Measurements from ENCODE around the gene CUX1.

The CUX1 gene

DNA sequence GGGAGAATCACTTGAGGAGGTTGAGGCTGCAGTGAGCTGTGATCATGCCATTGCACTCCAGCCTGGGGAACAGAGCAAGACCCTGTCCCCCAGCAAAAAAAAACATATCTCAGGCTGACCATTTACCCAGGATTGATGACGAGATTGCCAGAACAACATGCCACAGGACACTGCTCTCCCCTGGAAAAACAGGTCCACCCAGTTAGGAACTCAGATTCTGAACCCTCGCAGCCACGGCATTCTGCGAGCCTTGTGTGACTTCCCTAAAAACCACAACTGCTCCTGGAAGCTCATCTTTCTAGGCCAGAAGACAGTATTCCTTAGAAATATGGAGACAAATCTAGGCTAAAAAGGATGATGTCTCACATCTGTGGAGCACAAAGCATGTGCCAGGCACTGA, 427.2 kb downstream of the CUX1 start:
- DNase-seq: no peak
- in situ Hi-C loops (cut with MboI; ENCODE audit: low pct_unique_long_range_greater_than_20kb, low sequenced_read_pairs): no loop called here

DNA sequence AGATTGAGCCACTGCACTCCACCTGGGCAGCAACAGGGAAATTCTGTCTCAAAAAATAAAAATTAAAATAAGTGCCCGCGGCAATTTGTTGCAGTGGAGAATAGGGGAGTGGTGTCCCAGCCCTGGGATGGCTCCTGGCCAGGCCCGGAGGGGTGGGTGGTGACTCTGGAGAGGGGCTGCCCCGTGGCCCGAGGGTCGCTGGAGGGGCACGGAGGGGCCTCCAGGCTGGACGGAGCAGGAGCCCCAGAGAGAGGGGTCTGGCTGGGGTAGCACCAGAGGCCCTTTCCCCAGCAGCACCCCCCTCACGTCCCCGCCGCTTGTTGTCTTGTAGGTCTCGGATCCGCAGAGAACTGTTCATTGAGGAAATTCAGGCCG, 430.6 kb downstream of the CUX1 start:
- in situ Hi-C loops (cut with MboI; ENCODE audit: low pct_unique_long_range_greater_than_20kb, low sequenced_read_pairs): no loop called here
- no peak for DNase-seq

DNA sequence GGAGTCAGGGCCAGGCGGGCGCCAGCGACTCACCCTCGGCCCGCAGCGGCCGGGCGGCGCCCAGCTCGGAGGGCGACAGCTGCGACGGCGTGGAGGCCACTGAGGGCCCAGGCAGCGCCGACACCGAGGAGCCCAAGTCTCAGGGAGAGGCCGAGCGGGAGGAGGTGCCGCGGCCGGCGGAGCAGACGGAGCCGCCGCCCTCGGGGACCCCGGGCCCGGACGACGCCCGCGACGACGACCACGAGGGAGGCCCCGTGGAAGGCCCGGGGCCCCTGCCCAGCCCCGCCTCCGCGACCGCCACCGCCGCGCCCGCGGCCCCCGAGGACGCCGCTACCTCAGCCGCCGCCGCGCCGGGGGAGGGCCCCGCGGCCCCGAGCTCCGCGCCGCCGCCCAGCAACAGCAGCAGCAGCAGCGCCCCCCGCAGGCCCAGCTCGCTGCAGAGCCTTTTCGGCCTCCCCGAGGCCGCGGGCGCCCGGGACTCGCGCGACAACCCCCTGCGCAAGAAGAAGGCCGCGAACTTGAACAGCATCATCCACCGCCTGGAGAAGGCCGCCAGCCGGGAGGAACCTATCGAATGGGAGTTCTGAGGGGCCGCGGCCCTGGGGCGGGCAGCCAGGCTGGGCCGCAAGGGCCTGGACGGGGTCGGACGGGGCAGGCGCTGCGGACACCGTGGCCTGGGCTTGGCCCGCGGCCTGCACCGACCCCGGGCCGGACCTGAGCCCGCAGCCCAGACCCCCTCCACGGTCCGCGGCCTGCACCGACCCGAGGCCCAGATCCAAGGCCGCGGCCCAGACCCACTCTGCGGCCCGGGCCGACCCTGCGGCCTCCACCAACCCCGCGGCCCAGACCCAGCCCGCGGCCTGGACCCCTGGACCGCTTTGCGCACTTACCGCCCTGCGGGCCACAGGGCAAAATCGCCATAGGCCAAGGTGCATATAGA, 431.3 kb downstream of the CUX1 start:
- no peak for DNase-seq
- in situ Hi-C loops (cut with MboI; ENCODE audit: low pct_unique_long_range_greater_than_20kb, low sequenced_read_pairs): no loop called here

DNA sequence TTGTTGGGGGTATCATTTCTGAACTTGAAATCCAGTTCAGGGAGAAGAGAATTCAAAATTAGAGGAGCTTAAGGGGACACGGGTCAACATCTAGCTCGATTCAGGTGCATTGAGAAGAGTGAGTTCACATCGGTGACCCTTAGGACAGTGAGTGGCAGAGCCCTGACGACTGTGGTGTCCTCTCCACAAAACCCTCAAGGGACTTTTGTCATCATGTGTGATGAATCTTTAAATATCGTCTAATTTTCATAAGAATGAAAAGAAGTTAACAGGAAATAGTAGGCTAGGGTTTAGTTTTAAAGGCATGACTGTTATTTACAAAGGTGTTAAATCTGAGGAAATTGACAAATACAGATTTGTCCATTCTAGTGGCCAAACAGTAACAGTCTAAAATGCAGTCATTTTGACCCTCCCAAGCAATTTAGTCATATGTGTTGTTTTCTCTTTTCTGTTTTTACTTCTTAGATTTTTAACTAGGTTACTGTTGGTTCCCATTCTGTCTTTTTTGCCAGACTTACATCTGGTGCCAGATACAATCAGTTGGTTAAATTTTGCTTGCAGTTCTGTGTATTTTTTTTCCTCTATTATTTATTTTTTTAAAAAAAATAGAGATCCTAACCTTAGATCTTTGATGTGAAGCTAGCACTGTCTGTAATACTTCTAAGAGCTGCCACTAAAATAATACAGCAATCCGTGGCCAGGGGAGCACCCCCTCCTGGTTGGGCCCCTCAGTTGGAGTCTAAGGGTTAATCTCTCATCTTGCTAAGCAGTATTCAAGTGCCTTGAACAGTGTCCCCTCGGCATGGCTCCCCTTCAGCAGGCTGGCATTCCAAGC, 434.3 kb downstream of the CUX1 start:
- no peak for DNase-seq
- in situ Hi-C loops (cut with MboI; ENCODE audit: low pct_unique_long_range_greater_than_20kb, low sequenced_read_pairs): loop anchor here (25.0 kb wide), 1 partner anchor 689 kb away; no protein-coding TSS in a partner anchor

DNA sequence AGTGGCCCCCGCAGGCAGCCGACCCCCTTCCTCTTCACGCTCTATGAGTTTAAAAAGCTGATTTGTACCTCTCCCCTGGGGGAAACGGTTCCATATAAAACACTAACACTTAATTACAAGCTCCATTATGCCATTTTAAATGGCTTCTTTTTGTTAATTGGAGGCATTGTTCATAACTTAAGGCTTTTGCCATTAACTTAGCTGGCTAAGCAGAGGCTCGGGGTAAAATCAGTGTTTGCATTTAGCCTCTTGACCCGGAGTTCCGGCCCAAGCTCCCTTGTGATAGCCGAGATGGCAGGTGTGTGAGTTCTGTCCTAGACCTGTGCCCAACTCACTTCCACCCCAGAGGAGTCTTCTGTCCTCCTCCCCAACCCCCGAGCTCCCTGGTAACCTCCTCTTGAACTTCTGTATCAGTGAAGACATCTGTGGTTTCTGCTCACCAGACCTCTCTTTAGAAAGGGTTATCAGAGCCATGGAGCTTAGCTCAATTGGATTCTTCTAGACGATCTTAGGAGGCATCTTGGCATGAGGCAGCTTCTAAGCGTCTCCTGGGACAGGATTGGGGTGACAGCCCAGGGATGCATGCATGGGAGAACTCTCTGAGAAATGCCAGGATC, 435.0 kb downstream of the CUX1 start:
- in situ Hi-C loops (cut with MboI; ENCODE audit: low pct_unique_long_range_greater_than_20kb, low sequenced_read_pairs): loop anchor here (25.0 kb wide), 1 partner anchor 690 kb away; no protein-coding TSS in a partner anchor
- no peak for DNase-seq

DNA sequence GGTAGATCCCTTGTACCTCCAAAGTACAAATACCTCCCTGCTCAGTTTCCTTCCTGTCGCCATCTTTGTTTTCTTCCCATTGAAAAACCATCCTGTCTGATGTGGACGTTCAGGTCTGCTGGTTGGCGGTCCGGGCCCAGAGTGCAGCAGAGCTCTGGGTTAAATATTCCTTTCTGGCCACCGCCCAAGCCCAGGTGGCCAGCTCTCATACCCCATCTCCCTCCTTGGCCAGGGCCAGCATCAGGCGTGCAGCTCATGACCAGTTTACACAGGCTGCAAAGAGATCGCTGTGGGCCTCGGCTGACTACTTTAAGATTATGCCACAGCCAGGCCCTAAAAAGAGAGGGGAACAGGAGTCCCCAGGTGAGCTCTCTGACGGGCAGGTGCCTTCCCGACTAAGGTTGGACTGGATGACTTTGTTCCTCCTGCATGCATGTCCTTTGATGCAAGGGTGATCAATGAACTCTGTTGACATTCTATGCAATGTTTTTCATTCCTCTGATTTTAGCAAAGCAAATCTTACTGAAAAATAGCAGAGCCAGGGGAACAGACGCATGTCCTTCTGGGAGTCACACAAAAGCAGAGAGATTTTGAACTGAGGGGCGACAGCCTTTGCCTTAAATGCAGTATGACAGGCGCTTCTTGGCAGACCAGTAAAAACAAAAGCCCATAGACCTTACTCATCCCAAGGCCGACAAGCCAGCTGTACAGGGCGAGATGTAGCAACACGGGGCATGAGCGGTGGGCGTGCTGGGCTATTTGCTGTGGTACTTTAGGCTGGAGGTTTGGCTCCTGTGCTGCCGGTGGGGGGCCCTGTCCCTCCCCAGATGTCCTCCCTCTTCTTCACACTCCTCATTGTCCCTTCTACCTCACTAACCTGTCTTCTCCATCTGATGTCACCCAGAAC, 435.9 kb downstream of the CUX1 start:
- no peak for DNase-seq
- in situ Hi-C loops (cut with MboI; ENCODE audit: low pct_unique_long_range_greater_than_20kb, low sequenced_read_pairs): loop anchor here (25.0 kb wide), 1 partner anchor 691 kb away; no protein-coding TSS in a partner anchor

DNA sequence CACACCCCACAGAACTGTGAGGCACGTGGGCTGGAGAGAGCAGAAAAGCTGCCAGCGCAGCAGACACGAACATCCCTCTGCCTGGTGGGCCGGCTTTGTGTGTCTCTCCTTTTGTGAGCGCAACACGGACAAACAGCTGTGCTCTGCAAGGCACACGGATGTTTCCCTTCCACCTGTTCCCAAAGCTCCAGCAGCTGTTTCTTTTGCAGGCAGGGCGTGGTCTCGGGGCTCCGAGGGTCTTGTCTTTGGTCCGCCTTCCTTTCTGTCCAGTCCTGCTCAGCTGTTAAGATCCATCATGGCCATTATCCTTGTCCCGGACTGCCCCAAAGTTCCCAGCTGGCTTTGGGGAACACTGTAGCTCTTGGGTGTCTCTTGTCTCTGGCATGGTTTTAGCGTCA, 436.5 kb downstream of the CUX1 start:
- in situ Hi-C loops (cut with MboI; ENCODE audit: low pct_unique_long_range_greater_than_20kb, low sequenced_read_pairs): loop anchor here (25.0 kb wide), 1 partner anchor 692 kb away; no protein-coding TSS in a partner anchor
- no peak for DNase-seq

DNA sequence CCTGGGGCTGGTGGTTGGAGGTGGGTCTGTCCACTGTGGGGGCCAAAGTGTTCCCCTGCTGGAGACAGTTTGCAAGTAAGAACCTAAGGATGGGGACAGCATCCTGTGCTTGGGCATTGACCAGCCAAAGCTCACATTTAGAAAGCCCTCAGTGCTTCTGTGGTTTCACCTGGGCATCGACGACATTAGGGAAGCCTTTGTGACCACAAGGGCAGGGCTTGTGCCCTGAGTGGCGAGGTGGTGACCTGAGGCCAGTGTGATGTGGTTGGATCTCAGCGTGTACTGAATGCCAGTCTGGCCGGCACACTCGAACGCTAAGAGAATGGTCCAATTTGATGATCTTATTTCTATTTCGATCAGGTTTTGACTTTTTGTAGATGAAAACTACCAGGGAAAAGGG, 437.1 kb downstream of the CUX1 start:
- in situ Hi-C loops (cut with MboI; ENCODE audit: low pct_unique_long_range_greater_than_20kb, low sequenced_read_pairs): loop anchor here (25.0 kb wide), 1 partner anchor 692 kb away; no protein-coding TSS in a partner anchor
- no peak for DNase-seq

DNA sequence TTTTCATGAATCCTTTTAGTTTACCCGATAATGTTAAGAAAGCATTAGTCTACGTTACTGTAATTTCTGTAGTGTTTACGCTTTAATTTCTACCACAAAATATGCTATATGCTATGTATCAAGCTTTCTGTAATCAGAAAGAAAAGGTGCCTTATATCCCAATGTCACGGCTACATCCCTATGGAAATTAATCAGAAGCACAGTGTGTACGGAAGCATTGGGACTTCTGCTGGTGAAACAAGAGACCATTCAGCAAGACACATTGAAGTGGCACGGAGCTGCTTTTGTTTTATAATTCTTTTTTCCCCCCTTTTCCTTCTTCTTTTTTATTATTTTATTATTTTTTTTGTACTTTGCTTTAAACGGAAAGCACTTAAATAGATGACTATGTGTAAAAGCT, 438.1 kb downstream of the CUX1 start:
- DNase-seq: no peak
- in situ Hi-C loops (cut with MboI; ENCODE audit: low pct_unique_long_range_greater_than_20kb, low sequenced_read_pairs): loop anchor here (25.0 kb wide), 1 partner anchor 693 kb away; no protein-coding TSS in a partner anchor

DNA sequence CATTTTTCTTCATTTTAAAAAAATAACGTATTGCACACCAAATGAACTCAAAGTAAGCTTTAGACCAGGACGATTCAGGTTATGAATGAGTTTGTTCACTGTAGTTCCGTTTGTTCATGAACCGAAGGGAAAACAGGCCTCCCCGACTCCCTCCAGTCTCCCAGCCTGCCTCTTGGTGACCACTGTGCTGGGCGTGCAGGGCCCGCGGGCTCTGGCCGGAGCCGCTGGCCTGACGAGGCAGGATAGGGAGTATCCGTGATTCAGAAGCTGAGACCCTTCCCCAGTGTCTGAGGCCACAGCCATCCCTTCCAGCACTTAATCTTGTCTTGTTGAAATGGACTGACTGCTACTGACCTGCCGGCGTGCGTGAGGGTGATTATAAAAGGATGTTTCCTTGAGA, 438.5 kb downstream of the CUX1 start:
- no peak for DNase-seq
- in situ Hi-C loops (cut with MboI; ENCODE audit: low pct_unique_long_range_greater_than_20kb, low sequenced_read_pairs): loop anchor here (25.0 kb wide), 1 partner anchor 694 kb away; no protein-coding TSS in a partner anchor

DNA sequence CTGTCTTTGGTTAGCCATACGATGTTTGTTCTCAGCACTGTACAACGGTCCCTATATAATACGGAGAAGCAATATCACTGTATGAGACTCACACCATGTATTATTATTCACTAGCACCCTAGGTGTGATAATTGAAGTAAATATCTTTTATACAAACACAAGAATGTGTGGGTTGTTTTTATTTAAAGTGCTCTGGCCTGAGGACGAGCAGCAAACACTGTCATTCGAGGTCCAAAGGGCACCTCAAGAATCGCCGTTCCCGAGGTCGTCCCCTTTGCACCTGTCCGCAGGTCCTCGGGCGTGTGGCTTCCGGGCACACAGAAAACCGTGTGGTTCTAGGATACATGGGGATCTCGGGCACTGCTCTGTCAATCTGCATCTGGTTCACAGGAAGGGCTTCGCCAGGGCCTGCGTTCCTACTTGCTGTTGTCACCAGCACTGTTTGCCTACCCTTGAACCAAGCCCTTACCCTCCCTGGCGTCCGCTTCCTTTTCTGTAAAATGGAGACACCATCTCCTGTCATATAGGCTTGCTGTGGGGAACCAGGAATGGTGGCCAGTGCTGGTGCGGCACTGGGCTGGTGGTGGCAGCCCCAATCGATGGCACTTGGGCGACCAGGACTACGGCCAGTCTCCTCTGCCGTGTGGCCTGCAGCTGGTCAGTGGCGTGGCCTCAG, 440.8 kb downstream of the CUX1 start:
- DNase-seq: no peak
- in situ Hi-C loops (cut with MboI; ENCODE audit: low pct_unique_long_range_greater_than_20kb, low sequenced_read_pairs): loop anchor here (25.0 kb wide), 1 partner anchor 696 kb away; no protein-coding TSS in a partner anchor

DNA sequence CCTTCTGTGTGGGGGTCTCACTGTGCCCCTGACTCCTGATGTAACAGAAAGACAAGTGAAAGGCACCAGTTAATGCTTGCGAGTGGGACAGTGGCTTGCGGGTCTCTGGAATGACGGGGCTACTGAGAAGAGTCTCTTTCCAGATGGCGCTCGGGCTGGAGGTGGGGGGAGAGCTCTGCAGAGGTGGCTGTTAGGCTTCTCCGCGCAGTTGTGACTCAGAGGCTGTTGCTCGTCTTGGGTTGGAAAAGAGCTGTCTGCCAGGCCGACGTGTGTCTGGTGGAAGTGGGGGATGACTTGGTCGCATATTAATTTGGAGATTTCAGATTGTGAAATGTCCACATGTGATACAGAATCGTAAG, 441.3 kb downstream of the CUX1 start:
- no peak for DNase-seq
- in situ Hi-C loops (cut with MboI; ENCODE audit: low pct_unique_long_range_greater_than_20kb, low sequenced_read_pairs): loop anchor here (25.0 kb wide), 1 partner anchor 696 kb away; no protein-coding TSS in a partner anchor

DNA sequence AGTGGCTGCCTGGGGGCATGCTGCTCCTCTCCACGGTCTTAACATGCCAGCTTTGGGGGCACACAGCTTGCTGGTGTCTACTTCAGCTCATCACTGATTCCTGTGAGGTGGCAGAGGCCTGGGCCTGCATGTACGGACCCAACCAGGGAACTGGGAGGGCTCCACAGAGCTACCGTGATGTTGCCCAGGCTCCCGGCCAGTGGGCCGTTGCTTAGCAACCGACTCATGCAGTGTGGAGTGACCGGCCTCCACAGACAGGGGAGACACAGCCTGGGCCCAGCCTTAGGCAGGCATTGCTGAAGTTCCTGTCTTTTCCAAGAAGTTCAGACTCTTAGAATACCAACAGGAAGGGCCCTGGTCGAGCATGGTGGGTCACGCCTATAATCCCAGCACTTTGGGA, 443.4 kb downstream of the CUX1 start:
- no peak for DNase-seq
- in situ Hi-C loops (cut with MboI; ENCODE audit: low pct_unique_long_range_greater_than_20kb, low sequenced_read_pairs): loop anchor here (25.0 kb wide), 1 partner anchor 699 kb away; no protein-coding TSS in a partner anchor

DNA sequence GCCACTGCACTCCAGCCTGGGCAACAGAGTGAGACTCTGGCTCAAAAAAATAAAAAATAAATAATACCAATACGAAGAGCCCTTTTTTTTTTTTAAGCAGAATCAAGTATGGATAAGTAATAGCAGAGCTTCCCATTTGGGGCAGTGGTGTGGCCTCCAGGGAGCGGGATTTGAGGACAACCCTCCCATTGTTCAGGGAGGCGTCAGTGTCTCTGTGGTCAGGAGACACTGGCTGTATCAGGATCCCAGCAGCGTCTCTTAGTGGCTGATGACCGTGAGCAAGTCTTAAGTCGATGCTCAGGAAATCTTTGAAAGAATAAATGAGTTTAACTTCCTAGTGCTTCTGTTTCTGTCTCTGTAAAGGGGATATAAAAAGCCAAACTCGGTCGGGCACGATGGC, 444.0 kb downstream of the CUX1 start:
- no peak for DNase-seq
- in situ Hi-C loops (cut with MboI; ENCODE audit: low pct_unique_long_range_greater_than_20kb, low sequenced_read_pairs): loop anchor here (25.0 kb wide), 1 partner anchor 699 kb away; no protein-coding TSS in a partner anchor

DNA sequence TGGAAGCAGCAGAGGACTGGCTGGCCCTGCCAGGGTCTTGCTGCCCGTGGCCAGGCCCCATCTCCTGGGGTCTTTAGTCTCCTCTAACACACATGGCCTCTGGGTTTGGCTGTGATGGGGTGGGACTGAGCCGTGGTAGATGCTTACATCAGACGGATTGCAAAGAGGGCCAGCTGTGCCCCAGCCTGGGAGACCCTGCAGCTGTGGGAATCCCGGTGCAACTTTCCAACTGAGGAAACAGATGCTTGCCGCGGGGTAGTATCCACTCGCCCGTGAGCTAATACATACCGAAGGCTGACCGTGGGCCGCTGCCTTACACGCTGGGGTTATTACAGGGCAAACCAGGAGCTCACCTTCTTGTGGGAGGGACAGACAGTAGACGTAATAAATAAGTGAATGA, 445.1 kb downstream of the CUX1 start:
- in situ Hi-C loops (cut with MboI; ENCODE audit: low pct_unique_long_range_greater_than_20kb, low sequenced_read_pairs): loop anchor here (25.0 kb wide), 1 partner anchor 700 kb away; no protein-coding TSS in a partner anchor
- no peak for DNase-seq

DNA sequence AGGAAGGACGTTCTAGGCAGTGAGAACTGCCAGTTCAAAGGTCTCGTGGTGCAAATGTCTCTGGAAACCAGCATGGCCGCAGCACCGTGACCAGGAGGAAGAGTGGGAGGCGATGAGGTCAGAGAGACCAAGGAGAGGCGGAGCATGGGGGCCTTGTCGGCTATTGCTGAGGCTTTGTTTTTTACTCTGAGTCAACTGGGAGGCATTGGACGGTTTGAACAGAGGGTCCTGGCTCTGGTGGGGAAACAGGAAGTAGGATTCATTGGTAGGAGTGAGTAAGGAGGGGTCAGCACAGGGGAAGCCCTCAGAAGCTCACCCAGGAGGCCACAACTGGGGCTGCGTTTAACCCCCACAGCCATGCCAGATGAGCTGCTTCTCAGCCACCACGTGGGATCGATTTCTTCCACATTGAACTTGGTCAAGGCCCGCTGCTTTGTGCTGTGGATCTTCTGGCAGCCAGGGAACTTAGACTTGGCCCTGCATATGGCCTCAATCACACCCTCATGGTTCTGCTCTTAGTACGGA, 447.0 kb downstream of the CUX1 start:
- DNase-seq: peak; percentile 40
- in situ Hi-C loops (cut with MboI; ENCODE audit: low pct_unique_long_range_greater_than_20kb, low sequenced_read_pairs): loop anchor here (25.0 kb wide), 1 partner anchor 702 kb away; no protein-coding TSS in a partner anchor

DNA sequence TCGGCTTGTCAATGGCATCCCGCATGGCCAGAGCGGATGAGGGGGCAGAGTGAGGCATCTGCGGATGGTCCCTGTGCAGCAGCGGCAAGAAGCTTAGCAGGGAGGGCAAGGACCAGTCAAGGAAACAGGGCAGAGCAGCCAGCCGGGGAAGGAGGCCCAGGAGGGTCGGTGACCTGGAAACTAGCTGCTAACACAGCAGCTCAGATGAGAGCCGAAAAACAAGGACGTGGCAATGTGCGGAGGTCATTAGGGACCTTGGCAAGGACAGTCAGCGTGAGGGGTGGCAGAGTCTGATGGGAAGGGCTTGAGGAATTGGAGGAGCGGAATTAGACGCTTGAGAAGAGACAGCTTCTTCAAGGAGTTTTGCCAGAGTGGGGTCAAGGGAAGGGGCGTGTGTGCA, 449.1 kb downstream of the CUX1 start:
- DNase-seq: no peak
- in situ Hi-C loops (cut with MboI; ENCODE audit: low pct_unique_long_range_greater_than_20kb, low sequenced_read_pairs): loop anchor here (25.0 kb wide), 1 partner anchor 704 kb away; no protein-coding TSS in a partner anchor
